GM21723 (cell line): ENCODE results near the gene PCSK7.
A peak's percentile ranks its signal among the peaks of the same experiment; 100 is the strongest.
"Not testable (repeated sequence)": the region's sequence is repeated elsewhere in the genome, so short reads cannot be mapped to it uniquely, and the experiment has no call there.

Source experiments
- ATAC-seq: cut with Tn5 transposase; IDR thresholded peaks from one replicate; pipeline ENCODE4 v1.9.1; 2021; ENCODE audit warnings: mild to moderate bottlenecking, moderate library complexity; ENCODE audit not compliant: unreplicated experiment

Gene PCSK7

DNA sequence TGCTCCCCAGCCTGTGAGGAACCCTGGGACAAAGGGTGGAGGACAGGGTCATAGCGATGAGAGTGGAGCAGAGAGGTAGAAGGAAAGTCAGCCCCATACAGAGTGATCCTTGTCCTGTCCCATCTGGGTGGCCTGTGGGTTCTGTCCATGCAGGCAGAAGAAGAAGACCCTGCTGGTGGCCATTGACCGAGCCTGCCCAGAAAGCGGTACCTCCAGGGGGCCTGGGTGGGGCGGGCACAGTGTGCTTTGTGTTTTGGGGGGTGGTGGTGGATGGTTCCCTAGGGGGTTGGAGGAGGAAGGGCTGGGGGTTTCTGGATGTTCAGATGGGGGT is 45.5 kb downstream of the PCSK7 start:
- no peak for ATAC-seq

DNA sequence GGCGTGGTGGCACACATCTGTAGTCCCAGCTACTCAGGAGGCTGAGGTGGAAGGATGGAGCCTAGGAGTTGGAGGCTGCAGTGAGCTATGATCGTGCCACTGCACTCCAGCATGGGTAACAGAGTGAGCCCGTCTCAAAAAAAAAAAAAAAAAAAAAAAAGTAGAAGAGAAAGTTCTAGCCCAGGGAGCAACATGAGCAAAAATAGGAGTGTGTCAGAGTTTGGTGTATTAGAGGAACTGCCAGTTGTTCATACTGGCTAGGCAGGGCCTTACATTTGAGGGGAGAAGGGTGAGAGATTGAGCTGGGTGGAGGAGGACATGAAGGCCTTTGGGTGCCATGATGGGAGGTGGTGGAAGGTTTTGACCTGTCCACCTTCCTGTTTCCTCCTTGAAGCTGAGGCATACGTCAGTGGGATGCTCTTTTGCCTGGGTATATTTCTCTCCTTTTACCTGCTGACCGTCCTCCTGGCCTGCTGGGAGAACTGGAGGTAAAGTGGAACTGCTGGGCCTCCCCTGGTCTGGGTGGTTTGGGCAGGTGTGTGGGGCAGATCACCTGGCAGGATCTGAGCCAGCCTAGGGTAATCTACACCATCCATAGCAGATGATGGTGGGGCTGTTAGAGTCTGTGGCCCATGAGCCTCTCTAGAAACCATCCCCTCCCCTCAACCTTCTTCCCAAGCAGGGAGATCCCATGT is 46.0 kb downstream of the PCSK7 start:
- ATAC-seq, result no peak

GRCh38 chr11:117183724-117184349 is 48.0 kb downstream of the PCSK7 start:
- ATAC-seq, result no peak

DNA sequence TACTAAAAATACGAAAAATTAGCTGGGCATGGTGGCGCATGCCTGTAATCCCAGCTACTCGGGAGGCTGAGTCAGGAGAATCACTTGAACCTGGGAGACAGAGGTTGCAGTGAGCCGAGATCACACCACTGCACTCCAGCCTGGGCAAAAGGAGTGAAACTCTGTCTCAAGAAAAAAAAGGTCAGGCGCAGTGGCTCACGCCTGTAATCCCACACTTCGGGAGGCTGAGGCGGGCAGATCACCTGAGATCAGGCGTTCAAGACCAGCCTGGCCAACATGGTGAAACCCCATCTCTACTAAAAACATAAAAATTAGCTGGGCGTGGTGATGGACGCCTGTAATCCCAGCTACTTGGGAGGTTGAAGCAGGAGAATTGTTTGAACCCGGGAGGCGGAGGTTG is 48.7 kb downstream of the PCSK7 start:
- not testable (repeated sequence) for ATAC-seq

DNA sequence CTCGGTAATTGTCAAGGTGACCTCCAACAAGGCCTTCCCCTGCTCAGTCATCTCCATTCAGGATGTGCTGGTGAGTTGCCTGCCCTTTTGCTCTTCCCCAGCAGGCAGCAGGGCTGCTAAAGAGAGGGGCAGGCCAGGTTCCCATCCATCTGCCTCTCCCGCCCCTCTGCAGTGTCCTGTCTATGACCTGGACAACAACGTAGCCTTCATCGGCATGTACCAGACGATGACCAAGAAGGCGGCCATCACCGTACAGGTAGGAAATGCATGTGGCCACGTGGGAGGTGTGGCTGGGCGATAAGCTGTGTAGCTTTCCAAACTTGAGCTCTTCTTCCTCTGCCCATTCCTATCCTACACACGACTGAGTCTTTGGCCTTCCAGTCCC is 49.3 kb downstream of the PCSK7 start:
- ATAC-seq, result no peak

DNA sequence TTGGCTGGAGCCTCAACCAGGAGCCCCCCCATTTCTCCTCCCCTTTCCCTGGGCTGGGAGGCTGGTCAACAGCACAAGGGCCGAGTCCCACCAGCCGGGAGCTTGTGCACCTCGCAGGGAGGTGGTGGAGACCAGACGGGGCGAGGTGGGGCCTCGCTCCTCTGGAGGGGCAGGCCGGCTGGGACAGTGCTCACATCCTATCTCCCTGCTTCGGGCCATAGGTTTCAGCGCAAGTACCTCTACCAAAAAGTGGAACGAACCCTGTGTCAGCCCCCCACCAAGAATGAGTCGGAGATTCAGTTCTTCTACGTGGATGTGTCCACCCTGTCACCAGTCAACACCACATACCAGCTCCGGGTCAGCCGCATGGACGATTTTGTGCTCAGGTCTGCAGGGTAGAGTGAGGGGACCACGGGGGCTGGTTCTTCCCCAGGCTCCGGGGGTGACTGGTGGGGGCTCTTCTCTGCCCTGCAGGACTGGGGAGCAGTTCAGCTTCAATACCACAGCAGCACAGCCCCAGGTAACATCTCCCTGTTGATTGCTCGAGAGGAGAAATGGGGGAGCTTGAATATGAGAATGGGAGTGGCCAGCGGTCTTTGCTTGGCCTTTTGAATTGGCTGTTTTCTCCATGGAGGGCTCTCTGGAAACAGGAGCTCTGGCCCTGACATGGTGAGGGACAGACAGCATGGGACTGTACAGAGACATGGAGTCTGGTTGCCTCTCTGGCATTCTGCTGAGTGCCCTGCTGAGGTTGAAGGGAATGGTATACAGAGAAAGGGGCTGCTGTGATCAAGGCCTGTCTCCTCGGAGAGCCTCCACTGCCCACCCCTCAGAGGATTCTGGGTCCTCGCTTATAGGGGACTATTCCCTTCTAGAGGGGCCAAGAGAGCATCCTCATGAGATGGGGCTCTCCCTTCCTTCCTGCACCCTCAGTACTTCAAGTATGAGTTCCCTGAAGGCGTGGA is 50.0 kb downstream of the PCSK7 start:
- ATAC-seq, result no peak

DNA sequence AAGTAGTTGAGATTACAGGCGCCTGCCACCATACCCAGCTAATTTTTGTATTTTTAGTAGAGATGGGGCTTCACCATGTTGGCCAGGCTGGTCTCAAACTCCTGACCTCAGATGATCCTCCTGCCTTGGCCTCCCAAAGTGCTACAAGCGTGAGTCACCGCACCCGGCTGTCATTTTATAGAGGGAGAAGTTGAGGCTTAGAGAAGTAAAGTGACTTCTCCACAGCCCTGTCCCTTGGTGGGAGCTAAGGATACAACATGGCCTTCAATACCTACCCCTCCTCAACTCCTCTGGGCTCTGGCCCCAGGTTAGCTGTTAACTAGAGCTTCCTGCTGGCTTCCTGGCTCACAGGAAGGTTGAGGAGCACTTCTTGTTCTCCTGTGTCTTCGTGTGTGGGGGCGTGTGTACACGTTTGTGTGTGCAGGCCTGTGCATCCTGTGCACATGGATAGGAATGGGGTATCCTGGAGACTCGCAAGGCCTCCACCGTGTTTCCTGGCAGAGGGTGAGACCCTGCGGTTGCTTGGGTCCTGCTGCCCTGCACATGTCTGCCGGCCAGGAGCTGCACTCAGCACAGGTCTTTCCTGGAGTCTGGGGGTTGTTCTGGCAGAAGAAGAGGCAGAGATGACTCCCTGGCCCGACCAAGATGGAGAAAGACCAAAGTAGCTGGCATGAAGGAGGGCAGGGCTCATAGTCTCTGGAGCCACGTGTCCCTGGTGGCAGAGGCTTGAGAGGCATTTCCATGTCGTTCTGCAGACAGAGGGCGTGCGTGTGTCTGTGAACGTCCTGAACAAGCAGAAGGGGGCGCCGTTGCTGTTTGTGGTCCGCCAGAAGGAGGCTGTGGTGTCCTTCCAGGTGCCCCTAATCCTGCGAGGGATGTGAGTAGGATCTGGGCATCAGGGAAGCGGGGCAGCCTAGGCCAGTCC is 51.0 kb downstream of the PCSK7 start:
- no peak for ATAC-seq

DNA sequence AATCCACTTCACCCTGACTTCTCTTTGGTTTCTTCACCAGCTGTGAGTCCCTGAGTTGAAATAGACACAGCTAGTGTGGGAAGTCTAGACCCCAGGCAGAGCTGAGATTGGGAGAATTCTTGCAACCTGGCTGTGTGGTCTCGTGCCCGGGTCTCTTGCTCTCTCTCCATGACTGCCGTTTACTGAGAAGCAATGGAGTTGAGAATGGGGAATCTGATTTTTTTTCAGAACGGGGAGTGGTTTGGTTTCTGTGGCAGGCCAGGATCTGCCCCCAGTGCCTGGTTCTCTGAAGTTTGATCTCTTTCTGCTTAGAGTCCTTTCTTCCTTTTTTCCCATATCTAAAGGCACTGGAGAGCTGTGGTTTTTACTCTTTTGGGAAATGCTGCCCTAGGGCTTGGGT is 51.9 kb downstream of the PCSK7 start:
- ATAC-seq, result no peak

DNA sequence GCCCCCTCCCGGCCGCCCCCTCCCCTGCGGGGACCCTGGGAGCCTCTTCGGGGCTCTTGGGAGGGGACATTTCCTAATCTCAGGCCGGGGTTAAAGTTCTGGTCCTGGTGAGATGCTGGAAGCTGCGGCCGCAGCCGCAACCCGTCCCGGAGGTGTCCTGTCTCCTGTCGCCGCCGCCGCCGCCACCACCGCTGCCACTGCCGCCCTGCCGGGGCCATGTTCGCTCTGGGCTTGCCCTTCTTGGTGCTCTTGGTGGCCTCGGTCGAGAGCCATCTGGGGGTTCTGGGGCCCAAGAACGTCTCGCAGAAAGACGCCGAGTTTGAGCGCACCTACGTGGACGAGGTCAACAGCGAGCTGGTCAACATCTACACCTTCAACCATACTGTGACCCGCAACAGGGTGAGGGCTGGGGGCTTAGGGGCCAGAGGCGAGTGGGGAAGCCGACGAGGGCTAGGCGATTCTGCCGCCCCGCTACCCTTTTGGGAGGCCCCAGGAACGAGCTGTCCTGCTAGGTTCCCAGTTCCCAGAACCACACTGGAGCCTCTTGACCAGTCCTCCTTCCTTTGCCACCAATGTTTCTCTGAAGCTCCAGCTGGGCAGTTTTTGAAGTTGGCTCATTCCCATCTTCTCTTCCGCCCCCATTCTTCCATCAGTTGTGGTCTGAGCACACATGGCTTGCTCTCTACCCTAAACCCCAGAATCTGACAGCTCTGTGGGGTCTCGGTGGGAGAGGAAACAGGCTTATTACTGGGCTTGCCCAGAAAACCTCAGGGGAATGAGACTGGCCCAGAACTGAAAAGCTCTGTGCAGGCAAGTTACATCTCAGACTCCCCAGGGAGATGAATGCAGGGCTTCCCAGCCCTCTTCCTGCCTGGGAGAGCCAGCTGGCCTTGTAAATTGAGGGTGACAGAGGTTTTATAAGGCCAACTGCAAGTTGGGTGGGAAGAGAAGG is 52.5 kb downstream of the PCSK7 start:
- ATAC-seq, result peak; percentile 49

GRCh38 chr11:117178210-117179034 is 53.5 kb downstream of the PCSK7 start, which contains the start of gene SIDT2:
TSS of gene SIDT2 (plus strand) at chr11:117178743. CDS start at chr11:117179264, 521 bp downstream.
- peak; percentile 91 for ATAC-seq

- no peak for ATAC-seq
These were observed 54.2 kb downstream of the PCSK7 start for GRCh38 chr11:117177534-117178209.

GRCh38 chr11:117176186-117176585 is 55.7 kb downstream of the PCSK7 start:
- no peak for ATAC-seq

DNA sequence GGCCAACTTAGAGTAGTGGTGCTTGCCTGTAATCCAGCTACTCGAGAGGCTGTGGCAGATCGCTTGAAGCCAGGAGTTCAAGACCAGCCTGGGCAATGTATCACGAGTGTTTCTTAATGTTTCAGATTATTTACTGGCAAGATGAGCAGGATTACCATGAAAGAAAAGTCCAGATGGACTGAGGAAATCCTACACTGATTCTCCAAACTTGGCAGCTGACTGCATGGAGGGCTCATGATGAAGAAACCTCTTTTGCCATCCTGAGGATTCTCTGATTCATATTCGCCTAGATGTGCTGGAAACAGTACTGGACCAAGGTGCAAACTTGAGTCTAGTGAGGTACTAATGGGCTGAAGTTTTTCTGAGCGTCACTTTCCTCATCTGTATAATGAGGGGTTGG is 56.1 kb downstream of the PCSK7 start:
- no peak for ATAC-seq

DNA sequence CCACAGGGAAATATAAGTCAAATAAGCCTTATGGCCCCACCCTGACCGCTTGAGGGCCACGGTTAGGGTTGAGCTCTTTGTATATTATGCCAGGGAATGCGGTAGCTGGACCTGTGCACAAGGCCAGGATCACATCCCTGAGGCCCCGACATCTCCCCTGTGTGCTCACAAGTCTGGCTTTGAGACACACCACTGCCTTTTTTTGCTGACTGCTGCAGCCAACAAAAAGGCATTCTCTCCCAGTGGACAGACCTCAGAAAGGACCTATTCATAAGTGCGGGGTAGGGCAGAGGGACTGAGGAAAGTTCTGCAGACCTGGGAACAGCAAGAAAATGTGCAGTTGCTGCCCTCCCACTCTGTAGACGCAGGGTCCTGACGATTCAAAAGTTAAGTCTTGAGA is 56.8 kb downstream of the PCSK7 start:
- no peak for ATAC-seq

GRCh38 chr11:117172724-117173421 is 59.0 kb downstream of the PCSK7 start:
- no peak for ATAC-seq

GRCh38 chr11:117171404-117172061 is 60.3 kb downstream of the PCSK7 start:
- ATAC-seq, result no peak

DNA sequence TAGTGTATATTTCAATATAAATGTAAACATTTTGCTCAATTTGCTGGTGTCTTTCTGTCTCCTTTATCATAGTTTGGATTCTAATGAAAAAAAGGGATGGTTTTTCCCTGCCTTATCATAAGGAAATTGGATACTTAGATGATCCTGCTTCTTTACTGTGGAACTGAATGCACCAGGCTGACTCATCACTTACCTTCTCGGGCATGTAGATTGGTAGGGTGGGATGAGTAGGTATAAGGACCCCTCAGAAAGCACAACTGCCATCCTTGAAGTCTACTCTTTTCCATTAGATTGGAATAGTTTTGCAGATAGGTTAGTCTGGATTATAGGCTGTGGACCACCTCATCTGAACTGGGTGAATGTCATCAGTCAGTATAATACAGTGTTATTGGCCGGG is 60.9 kb downstream of the PCSK7 start:
- no peak for ATAC-seq
